ENCODE results near the gene MRPL49.
"Not testable (repeated sequence)": the region's sequence is repeated elsewhere in the genome, so short reads cannot be mapped to it uniquely, and the experiment has no call there.

Gene MRPL49

DNA sequence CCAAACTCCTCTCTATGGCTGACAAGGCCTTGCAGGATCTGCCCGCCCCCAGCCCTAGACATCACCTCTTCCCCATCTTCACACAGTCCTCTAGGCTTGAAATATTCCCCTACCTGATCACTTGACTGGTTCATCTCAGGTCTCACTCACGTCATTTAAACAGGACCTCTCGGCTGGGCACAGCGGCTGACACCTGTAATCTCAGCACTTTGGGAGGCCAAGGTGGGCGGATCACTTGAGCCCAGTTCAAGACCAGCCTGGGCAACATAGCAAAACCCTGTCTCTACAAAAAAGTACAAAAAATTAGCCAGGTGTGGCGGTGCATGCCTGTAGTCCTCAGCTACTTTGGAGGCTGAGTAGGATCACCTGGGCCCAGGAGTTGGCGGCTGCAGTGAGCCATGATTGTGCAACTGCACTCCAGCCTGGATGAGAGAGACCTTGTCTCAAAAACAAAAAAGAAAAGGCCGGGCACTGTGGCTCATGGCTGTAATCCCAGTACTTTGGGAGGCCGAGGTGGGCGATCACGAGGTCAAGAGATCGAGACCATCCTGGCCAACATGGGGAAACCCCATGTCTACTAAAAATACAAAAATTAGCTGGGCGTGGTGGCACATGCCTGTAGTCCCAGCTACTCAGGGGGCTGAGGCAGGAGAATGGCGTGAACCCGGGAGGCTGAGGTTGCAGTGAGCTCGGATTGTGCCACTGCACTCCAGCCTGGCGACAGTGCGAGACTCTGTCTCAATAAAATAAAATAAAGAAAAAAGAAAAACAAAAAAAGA, 3.0 kb upstream of the MRPL49 start:
- DNase-seq = not testable (repeated sequence)

DNA sequence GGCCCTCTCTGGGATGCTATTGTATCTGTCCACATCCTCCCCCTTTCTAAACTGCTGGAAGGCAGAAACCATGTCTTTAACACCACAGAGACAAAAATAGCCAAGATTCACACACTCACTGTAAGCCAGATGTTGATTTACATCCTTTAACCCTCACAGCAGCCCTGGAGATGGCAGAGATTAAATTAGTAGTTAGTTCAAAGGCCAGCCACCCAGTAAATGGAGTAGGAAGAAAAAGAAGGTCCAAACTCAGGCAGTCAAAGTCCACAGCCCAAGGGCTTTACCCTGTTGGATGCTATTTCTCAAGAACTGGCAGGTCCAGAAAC, 2.5 kb upstream of the MRPL49 start:
- DNase-seq = no peak

DNA sequence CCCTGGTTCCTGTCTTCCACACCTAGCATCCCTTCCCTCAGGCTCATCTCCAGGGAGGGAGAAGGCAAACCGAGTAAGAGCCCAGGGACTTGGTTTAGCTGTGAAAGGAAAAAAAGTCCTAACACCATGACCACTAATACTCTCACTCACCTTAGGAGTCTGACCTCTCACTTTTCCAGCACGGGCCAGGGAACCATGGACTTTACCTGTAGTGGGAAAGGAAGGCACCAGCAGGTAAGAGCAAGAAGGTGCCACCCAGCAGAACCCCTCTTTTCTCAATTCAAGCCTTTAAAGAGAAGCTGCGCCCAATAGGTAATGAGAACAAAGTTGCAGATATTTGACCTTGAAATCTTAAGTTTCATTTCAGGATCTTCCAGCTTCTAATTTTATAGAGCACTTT, 1.3 kb upstream of the MRPL49 start:
- no peak for DNase-seq

DNA sequence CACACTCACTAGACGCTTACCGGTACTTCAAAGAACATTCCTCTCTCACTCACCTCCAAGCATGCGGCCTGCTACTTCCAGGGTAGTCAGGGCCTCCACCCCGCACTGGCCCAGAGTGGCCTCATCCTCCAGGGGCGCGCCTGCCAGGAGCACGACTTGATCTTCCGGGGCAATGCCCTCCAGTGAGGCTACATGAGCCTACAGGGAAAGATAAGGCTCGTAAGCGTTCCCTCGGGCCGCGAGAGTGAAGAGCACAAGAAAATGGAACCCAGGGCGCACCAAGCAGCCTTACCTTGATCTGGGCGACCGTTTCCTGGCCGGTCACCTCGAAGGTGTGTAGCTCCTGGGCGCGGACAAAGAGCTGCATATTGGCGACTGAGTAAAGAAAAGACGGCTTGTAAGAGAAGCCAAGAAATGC, 665 bp upstream of the MRPL49 start:
- DNase-seq = no peak

DNA sequence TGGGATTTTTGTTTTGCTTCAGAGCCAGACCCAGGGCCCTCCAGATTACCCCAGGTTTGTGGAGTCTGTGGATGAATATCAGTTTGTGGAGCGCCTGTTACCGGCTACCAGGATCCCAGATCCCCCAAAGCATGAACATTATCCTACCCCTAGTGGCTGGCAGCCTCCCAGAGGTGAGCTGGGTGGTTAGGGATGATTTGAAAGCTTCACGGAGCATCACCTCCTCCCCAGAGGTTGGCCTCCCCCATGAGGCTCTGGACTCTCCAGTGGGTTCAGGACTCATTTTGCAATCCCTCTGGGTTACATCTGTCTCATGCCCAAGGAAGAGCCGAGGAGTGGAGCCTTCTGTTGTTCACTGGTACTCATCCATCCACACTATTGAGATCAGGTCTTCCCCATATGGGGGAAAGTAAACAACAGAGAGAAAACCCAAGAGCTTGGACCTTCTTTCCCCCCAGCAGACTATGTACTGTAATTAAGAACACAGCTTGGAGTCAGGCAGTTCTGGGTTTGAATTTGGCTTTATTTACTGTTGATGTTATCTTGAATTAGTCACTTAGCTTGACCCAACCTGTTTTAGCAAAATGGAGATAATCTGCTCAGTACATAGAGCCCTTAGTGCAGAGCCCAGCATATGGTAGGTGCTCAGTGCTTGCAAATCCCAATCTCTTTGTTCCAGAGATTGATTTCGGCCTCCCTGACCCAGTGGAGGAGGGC, 2.5 kb downstream of the MRPL49 start:
- no peak for DNase-seq

DNA sequence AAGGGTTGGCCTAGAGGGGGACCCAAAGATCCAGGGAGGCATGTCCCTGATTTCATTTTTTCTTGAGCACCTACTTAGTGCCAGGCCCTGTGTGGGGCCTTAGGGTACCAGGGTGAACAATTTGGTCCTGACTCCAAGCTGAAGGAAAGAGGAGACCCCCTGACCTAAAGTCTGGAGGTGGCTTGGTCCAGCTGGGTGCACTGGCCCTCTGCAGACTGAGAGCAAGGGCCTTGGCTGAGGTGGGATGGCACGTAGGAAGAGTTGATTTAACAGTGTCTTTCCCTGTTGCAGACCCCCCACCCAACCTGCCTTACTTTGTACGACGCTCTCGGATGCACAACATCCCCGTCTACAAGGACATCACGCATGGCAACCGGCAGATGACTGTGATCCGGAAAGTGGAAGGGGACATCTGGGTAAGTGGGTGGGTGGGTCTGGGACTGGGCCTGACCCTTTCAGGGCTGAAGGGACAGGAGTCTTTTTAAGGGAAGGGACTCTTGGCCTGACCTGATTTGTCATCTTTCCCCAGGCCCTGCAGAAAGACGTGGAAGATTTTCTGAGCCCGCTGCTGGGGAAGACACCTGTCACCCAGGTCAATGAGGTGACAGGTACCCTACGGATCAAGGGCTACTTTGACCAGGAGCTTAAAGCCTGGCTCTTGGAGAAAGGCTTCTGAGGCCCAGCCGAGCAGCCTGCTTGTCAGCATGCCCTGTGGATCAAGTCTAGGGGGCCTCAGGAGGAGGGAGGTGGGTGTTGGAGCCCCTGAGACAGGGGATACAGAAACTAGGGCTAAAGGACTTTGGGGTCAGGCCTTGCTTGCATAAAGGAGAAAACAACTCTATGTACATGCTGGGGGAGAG, 3.3 kb downstream of the MRPL49 start:
- DNase-seq = no peak

DNA sequence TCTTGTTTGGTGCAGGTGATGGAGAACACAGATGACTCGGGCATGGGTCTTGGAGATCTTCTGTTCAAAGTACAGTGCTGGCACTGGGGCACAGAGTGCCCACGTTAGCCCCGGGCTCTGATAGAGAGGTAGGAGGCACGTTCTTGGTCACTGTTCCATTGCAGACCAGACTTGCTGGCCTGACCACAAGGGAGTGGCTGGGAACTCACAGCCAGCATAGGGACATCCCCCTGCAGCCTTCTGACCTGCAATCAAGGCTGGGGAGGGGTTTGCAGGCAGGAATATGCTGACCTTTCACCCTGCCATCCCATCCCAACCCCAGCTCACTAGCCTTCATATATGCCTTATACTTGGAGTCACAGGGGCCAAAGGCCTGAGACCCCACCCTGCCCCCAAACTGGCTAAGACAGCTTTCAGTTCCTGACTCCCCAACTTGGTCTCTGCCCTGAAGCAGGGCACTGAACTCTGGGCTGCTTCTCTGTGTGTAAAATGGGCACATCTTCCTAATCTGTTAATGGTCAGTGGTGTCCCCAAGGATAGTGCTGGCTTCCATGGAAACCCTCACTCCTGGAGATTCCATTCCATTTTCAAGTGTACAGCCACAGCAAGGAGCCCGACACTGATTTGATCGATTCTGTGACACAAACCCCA, 4.6 kb downstream of the MRPL49 start:
- DNase-seq = no peak

DNA sequence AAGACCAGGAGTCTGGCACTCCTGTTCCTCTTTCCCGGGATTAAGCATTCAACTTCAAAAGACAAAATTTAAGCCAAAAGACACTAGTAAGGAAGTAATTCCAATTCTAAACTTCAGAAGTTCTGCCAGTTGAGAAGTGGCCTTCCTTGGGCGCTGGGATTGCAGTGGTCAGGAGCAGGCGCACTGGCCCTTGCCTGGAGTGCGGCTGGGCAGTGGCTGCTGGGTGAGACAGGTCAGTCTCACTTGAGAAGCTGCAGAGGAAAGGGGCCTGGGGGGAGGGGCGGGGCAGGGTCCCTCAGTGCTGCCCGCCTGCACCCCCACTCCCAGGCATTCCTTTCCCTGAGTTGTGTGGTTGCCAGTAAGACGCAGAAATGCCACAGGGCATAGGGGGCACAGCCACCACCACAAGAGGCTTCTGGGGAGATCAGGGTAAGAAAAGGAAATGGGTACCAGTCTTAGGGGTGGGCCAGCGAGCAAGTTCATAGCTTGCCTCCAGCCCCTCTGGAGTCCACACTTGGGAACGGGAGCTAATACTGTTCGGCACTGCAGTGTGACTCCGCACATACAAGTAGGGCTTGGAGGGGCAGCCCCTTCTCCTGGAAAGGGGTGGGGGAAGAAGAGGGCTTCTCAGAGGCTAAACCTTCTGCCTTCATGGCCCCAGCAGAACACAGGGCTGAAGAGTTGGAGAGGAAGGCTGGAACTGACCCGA, 5.5 kb downstream of the MRPL49 start:
- no peak for DNase-seq

DNA sequence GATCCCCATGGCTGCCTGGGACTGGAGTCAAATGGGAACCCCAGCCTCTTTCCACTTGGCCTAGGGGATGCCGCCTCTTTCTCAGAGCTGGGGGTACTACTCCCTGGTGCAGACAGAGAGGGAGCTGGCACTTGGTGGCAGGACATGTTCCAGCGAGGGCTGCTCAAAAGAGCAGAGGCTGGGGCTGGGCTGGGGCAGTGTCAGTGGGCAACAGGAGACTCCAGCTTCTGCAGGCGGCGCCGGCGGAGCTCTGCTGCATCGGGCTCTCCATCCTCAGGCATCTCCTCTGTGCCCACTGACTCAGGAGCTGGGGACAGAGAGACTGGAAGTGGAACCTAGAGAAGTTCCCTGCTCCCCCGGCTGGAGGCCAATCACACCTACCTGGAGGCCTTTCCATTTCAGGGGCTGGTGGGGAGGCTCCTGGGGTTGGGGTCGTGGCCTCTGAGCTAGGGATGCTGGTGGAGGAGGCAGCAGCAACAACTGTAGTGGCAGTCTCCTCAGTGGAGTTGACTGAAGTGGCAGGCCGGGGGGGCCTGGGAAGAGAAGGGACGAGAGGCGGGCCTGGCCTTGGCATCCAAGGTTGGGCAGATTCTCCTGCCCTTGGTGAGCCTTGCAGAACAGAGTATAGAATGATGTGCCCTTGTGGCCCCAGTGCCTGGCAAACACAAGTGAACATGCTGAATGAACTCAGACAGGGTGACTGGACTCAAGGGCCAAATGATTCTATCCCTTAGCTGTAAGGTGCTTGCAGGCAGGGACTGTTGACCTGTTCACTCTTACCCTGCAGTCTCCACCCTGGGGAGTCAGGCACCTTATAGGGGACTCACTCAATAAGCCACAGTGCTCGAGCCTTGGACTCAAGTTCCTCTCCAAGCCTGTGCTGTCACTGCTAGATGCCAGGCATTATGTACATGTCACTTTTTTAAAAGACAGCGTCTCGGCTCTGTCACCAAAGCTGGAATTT, 6.3 kb downstream of the MRPL49 start:
- no peak for DNase-seq

DNA sequence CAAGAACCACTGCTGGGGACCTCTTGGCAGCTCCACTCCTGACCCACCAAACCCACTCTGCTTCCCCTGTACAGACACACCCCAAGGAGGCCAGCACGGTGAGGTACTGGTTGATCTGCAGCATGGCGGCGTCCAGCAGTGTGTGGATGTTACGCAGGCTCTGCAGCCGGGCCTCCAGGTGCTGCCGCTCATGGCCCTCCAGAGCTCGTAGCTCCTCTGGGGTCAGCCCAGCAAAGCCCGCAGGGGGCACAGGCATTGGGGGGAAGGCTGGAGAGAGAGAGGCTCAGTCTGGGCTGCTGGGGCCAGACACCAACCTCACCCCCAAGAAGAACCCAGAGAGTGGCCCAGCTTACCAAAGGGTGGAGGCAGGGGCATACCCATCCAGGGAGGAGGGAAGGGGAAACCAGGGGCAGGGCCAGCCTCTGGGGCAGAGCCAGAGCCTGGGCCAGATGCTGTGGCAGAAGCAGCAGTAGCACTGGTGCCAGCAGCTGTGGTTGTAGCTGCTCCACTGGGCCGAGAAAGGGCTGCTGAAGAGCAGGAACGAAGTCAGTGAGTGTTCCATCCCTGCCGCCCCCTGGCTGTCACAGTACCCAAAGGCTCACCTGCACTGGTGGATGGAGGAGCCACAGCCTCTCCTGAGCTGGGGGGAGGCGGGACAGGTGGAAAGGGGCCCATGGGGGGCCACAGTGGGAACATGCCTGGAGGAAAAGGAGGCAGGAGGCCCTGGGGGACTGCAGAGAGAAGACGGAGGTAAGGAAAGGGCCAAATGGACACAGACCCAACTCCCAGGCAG, 7.7 kb downstream of the MRPL49 start:
- no peak for DNase-seq

DNA sequence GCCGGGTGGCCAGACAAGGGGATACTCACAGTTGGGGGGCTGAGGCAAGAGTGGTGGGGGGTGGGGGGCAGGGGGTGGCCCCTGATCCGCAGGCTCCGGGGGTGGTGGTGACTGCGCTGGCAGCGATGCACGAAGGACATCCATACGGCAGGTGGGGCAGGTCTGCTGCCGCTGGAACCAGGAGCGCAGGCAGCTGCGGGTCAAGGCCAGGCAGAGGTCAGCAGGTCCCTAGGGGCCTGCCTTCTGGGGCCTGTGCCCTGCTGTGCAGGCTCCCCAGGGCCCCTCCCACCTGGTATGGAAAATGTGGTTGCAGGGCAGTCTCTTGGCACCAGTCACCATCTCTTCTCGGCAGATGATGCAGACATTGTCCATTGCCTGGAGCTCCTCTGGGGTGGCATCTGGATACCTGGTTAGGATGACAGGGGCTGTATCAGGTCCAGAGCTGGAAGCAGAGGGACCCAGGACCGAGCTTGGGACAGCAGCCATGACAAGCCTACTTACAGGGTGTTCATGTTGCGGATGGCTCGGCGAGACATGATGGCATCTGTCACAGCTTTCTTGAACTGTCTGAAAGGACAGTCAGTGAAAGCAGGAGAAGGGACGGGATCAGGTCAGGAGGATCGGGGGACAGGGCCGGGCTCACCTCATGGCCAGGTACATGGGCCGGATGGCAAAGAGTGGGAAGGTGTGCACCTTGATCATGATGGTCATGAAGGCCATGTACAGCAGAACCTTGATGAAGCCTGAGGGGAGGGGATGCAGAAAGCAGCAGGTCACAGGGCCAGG, 8.7 kb downstream of the MRPL49 start:
- DNase-seq = no peak

DNA sequence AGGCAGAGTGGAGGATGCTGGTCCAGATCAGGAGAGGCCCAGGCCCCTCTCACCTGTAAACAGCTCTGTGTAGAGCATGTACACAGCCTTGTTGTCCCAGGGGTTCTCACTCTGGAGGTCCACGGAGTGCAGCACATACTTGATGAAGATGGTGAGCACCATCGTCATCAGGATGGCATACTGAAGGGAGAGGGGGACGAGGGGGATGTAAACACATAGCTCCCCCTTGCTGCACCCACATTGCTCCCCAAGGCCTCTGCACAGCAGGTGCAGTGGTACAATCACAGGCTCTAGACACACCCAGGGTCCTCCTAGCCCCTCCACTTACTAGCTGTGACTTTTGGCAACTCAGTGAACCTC, 9.3 kb downstream of the MRPL49 start:
- DNase-seq = no peak

DNA sequence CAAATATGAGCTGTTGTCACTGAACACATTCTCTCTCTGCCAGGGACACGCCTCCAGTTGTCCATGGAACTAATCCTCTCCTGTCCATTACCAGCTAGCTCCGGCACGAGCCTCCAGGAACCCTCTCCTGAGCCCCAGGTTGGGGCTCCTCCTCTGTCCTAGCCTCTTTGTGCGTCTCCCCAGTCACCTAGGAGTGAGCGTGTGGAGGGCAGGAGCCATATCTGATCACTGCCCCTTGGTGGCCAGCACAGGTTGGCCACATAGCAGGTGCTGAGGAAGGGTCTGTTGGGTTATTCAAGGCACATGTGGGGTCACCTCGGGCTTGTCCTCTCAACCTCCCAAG, 9.7 kb downstream of the MRPL49 start:
- DNase-seq = no peak

DNA sequence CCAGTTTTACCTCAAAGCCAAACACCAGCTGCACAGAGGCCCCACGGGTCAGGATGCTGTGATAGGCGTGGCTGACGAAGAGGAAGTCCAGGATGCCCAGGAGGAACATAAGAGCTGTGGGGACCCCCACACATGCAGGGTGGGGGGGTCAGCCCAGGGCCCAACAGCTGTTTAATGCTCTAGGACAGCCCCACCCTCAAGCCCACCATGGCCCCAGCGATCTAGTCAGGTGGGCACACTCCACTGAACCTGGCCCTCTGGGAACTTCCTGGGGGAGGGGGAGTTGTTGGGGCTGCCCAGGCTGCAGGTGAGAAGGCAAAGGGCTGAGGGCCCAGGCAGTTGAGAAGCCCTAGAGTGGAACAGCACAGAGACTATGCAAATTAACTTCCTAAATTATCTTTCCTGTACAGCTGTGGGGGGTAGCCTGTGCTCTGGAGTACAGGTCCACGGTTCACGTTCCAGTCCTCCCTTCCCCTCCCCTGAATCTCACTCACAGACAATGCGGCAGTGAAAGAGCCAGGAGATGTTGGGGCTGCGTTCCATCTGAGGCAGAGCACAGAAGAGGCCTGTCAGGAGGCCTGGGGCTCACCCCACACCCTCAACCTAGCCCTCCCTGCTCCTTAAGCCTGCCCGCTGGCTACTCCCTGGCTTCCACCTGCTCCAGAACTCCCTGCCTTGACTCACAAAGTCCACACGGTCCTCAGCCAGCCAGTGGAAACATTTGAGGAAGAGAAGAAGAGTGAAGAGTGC, 10.3 kb downstream of the MRPL49 start:
- no peak for DNase-seq

DNA sequence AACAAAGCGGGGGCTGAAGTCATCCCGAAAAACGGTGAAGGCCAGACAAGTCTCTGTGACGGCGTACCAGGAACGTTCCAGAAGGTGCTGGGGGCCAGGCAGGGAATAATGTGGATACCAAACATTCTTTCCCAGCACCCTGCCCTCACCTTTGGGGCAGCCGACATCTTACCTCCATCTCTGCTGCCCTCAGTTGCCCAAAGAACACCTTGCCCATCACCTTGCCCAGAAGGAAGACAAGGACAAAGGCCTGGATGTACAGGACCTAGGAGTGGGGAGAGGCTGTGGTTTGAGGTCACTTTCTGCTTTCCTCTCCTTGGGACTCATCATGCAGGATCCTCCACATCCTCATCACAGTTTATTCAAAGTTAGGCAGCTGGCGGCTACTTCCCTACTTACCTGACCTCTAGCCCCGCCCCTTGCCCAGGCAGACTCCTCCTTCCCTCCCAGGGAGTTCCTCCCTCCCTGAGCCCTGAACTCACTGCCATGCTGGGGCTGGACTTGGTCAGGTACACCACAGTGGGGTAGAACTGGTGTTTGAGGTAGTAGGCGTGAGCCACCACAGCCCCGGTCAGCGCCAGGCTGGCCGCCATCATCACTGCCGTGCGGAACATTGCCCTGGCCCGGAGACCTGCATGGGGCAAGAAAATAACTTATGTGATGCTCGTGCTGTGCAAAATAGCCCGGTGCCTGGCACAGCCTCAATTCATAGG, 11.0 kb downstream of the MRPL49 start:
- DNase-seq = peak; percentile 29

DNA sequence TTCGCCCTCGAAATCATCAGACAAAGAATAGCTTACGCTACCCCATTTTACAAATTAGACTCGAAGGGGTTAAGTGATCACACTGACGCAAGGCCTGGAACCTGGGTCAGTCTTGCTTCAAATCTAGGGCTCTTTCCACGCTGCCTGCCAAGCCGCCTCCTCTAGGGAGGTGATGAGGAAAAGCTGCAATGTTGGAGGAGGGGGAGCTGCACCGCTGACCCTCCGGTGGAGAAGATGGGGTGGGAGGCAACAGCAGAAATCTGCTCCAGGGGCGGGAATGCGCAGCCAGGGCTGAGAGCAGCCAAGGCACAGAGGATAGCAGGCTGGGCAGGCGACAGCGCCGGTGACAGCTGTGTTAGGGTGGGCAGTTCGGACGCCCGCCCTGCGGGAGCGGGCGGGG, 11.6 kb downstream of the MRPL49 start:
- no peak for DNase-seq

DNA sequence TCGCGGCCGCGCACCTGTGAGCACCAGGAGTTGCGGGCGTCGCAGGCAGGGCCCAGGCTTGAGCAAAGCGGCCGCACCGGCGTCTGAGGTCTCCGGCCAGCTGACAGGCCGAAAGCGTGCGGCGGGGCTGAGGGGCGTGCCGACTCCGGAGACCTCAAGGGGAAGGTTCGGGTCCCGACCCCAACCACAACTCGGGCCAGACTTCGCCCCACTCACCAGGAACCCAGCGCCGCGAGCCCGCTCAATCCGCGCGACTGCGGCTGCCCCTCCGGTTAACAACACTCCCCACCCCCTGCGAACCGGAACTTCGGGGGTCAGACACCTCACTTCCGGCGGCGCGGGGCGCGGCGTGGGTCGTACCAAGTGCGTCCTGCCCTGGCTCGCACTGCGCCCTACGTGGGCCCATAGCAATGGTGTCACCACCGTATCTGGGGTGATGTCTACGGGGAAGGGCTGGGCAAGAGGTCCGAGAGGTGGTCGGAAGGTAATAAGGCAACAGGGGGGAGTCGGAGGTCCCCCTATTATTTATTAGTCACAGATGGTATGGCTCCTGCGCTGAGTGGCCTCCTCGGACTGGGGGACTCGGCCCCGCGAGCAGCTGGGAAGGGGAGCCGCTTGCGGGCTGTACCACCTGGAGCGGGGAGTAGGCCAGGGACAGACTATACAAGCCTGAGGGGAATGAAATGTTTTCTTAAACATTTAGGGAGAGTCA, 12.3 kb downstream of the MRPL49 start, which contains the start of gene SYVN1:
SYVN1 (minus strand) TSS at position 280 of the 712 bp plus-strand sequence. CDS start 918 bp downstream, outside the sequence.
- DNase-seq = peak; percentile 95

Data from NCI-H1105 treated with DMSO at 0.1 percent for 48 hours (cell line).